GM18517 (cell line): Measurements from ENCODE around the gene G2E3.
"Not testable (repeated sequence)": the region's sequence is repeated elsewhere in the genome, so short reads cannot be mapped to it uniquely, and the experiment has no call there.

Experiments used
- ATAC-seq: cut with Tn5 transposase; IDR thresholded peaks from one replicate; pipeline ENCODE4 v1.9.1; 2021; ENCODE audit warnings: mild to moderate bottlenecking, moderate library complexity; ENCODE audit not compliant: unreplicated experiment

The G2E3 gene, protein sequence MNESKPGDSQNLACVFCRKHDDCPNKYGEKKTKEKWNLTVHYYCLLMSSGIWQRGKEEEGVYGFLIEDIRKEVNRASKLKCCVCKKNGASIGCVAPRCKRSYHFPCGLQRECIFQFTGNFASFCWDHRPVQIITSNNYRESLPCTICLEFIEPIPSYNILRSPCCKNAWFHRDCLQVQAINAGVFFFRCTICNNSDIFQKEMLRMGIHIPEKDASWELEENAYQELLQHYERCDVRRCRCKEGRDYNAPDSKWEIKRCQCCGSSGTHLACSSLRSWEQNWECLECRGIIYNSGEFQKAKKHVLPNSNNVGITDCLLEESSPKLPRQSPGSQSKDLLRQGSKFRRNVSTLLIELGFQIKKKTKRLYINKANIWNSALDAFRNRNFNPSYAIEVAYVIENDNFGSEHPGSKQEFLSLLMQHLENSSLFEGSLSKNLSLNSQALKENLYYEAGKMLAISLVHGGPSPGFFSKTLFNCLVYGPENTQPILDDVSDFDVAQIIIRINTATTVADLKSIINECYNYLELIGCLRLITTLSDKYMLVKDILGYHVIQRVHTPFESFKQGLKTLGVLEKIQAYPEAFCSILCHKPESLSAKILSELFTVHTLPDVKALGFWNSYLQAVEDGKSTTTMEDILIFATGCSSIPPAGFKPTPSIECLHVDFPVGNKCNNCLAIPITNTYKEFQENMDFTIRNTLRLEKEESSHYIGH

DNA sequence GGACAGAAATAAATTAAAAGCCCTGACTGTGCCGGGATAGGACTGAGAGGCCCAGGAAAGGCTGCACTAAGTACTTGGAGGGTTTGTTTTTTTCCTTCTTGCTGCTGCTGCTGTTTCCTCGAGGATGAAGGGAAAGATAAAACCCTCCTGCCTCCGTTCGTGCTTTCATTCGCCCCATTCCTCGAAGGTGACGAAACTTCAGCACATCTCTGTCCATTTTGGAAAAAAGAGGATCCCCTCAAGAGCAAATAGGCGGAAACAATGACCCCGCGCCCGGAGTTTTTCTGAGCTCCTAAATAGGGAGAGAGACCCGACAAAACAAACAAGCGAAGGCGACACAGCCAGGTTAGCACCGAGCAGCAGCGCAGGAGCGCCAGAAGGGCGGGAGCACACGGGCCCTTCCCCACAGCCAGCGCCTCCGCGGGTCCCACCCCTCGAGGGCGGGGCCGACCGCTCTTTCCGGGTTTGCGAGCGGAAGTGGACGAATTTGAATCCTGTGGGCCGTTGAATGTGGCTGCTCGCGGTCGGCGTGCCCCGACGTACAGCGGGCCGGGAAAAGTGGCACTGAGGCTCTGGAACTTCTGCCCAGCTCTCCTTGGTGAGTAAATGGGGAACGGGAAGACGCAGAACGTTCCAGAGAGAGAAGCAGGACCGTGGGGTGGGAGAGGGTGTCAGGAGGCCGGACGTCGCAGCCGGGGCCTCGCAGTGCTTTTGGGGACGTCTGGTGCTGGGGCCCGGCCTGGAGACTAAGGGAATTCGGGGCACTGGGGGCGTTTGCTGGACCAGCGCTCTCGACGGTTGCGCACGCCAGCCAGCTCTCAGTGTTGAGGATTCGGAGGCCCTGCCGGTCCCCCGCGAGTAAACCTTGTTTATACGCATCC is at the start of gene G2E3:
TSS of gene G2E3 (plus strand) at position 484 of the 881 bp plus-strand sequence. CDS start 21,922 bp downstream, outside the sequence.
- peak; percentile 96 for ATAC-seq

- no peak for ATAC-seq
Measured at GRCh38 chr14:30517737-30518136, 41.2 kb upstream of the G2E3 start.

- no peak for ATAC-seq
Measured at GRCh38 chr14:30518867-30519560, 39.9 kb upstream of the G2E3 start.

DNA sequence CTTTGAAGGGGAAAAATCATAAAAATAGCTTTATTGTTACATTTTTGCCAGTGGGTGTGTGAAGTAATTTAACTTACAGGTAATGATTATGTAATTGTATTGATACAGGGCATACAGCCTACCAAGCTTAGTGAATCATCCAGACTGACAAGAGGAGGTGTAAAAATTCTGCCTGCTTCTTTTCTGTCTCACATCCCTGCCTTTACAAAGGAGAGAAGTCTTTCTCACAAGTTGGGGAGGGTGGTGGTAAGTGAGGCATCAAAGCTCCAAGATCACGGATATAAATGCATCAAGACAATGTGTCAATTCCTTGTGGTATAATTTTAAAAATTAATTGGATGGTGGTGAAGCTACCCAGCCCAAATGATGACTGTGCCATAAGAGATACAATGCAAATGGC is 39.0 kb upstream of the G2E3 start:
- no peak for ATAC-seq

GRCh38 chr14:30520536-30520935 is 38.4 kb upstream of the G2E3 start:
- ATAC-seq = no peak

- no peak for ATAC-seq
Measured at GRCh38 chr14:30521899-30522736, 36.8 kb upstream of the G2E3 start.

DNA sequence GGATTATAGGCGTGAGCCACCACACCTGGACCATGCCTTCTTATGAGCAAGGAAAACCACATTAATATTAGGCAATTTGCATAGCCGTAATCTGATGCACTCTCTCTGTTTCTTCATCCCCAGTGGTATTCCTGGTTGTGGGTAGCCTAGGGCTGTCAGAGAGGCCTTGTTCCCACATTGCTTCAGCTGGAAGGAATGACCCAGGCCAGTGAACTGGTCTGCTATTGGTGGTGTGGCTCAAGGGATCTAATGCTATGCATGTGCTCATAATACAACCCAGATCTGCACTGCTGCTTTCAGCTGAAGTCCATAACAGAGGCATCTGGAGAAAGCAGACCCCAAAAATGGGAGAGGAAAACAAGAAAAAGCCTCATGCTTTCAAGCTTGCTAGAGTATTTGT is 33.1 kb upstream of the G2E3 start:
- ATAC-seq = no peak

DNA sequence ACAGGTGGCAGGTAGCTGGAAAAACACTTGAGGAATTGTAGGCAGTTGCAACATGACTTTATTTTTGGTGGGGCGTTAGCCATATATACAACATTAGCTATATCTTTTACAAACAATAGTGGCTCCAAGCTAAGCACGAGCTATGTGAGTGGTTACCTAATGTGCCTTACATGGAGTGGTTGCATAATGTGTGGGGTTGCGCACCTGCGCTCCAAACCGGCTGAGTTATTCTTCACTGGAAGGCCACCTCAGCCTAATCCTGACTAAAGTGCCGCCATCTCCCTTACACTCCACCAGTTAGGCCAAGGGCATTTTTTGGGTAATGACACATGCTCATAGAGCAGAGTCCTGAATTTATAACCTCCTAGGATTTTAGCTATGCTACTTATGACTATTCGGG is 31.8 kb upstream of the G2E3 start:
- ATAC-seq = no peak

DNA sequence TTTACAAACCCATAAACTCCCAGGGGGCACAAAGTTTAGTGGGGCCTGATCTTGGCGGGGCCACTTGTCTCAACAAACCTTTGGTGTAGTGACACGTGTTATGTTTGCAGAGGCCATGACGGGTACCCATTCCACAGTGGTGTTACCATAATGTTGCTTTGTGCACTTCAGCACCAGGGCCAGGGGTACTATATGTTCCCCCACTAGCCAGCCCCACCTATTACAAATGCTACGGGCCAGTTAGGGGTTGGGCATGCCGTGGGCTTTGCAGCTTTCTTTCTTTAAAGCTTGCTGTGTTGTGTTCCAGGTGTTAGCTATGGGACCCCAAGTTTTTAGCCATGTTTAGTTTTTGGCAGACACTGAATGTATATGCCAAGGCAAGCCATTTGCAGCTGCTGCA is 30.8 kb upstream of the G2E3 start:
- no peak for ATAC-seq

- no peak for ATAC-seq
Measured at GRCh38 chr14:30528778-30529642, 29.9 kb upstream of the G2E3 start.

- ATAC-seq = no peak
Measured at GRCh38 chr14:30532264-30532663, 26.7 kb upstream of the G2E3 start.

GRCh38 chr14:30533126-30533525 is 25.8 kb upstream of the G2E3 start:
- no peak for ATAC-seq

- ATAC-seq = no peak
Measured at GRCh38 chr14:30541318-30541717, 17.6 kb upstream of the G2E3 start.

DNA sequence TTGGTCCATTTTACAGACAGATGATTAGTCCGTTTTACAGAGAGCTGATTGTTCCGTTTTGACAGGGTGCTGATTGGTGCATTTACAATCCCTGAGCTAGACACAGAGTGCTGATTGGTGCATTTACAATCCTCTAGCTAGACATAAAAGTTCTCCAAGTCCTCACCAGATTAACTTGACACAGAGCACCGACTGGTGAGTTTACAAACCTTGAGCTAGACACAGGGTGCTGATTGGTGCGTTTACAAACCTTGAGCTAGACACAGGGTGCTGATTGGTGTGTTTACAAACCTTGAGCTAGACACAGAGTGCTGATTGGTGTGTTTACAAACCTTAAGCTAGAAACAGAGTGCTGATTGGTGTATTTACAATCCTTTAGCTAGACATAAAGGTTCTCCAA is 12.2 kb upstream of the G2E3 start:
- ATAC-seq = not testable (repeated sequence)

- ATAC-seq = no peak
Measured at GRCh38 chr14:30547388-30548048, 11.4 kb upstream of the G2E3 start.

GRCh38 chr14:30550335-30550734 is 8.6 kb upstream of the G2E3 start:
- ATAC-seq = no peak

- ATAC-seq = no peak
Measured at GRCh38 chr14:30551460-30551859, 7.5 kb upstream of the G2E3 start.

- no peak for ATAC-seq
Measured at GRCh38 chr14:30553311-30553989, 5.5 kb upstream of the G2E3 start.
